ENCODE results near the gene CFAP251.

The CFAP251 gene

DNA sequence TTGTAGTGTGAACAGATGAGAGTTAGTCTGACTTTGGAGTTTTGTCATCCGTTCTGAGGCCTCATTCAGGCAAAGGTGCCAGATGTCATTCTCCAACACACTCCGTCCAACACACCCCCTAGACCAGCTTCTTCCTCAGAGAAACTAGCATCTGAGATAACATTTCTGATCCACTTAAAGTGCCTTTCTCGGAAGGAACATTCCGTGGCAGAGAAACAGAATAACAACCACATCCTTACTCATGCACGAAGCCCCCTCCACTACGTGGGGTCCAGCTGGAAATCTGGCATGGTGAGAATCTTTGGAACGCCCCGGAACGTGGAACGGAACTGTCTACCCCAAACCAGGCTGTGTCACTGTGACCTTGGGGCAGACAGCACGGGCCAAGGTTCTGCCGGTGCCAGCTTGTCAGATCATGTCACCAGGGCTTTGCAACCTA, 86.3 kb downstream of the CFAP251 start:
- Histone ChIP-seq H3K27ac (ENCODE audit: low read length) (no peak overlapping the region), H3K9me3 (ENCODE audit: control insufficient read depth, insufficient read depth, low read length) (no peaks in the 10 kb centered on the region), H3K27me3 (ENCODE audit: control insufficient read depth, insufficient read depth, low read length) (0 out of 2 replicates have a peak, but pooled peaks cover 1% of the 10 kb centered on the region), H3K36me3 (ENCODE audit: control insufficient read depth, insufficient read depth, low read length) (no peaks in the 10 kb centered on the region), H3K4me3 (ENCODE audit: low read length) (no peak overlapping the region), H3K4me1 (ENCODE audit: control insufficient read depth, insufficient read depth, low read length) (no peaks in the 10 kb centered on the region)
- WGBS (ENCODE audit: insufficient coverage, insufficient read length) = no CpG with 5 or more reads among the region's 12 CpGs
- DNase-seq (ENCODE audit: low read depth, low spot score) = no peak

DNA sequence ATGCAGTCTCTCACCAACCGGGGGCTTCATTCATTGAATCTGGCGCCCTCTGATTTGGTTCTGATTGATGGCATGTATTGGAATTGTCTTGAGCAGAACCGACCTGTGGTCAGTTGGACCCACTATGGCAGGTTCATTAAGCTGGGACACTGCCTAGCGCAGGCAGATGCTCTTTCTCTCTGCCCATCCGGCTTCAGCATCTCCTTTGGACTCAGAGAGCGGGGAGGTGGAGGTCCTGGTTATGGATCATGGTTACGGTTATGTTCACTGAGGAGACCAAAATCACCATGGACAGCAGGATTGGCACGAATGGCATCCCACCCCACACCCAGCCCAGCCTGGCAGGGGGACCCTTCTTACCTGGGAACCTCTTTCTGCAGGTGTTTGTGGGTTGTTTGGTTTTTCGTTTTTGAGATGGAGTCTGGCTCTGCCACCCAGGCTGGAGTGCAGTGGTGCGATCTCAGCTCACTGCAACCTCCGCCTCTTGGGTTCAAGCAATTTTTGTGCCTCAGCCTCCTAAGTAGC, 86.9 kb downstream of the CFAP251 start:
- 0 out of 2 replicates have a peak, but pooled peaks cover 1% of the 10 kb centered on the region for H3K27me3 ChIP-seq (ENCODE audit: control insufficient read depth, insufficient read depth, low read length)
- H3K36me3 ChIP-seq (ENCODE audit: control insufficient read depth, insufficient read depth, low read length) = no peaks in the 10 kb centered on the region
- no peaks in the 10 kb centered on the region for H3K9me3 ChIP-seq (ENCODE audit: control insufficient read depth, insufficient read depth, low read length)
- no peak overlapping the region for H3K4me3 ChIP-seq (ENCODE audit: low read length)
- H3K27ac ChIP-seq (ENCODE audit: low read length) = no peak overlapping the region
- WGBS (ENCODE audit: insufficient coverage, insufficient read length) = no CpG with 5 or more reads among the region's 11 CpGs
- no peaks in the 10 kb centered on the region for H3K4me1 ChIP-seq (ENCODE audit: control insufficient read depth, insufficient read depth, low read length)
- no peak for DNase-seq (ENCODE audit: low read depth, low spot score)

DNA sequence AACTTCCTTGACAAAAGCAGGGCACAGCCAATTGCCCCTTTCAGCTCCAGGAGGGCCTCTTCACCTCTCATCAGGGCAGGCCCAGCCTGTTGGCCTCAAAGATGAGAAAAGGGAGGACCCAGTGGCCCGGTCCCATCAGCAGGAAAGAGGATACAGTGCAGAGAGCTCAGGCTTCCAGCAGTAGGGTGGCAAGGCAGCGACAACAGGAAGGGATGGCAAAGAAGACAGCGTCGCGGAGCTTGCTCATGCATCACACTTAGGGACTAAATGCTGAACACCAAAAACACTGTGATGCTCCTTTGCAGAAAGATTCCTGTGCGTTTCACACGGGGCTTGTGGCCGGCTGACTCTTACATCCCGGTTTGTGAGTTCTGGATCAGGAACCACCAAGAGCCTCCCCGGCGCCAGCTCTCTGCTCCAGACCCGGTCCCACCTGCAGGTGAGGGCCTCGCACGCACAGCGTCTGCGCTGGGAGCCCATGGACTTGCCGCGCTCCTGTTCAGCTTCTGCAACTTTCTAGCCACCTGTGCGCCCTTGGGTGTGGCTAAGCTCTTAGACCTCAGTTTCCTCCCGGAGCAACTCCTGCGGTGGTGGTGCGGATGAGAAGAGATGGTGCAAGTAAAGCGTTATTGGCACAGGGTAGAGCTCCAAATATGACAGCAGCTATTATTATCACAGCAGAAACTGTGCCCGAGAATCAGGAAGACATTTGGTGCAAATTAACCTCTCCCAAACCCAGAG, 88.0 kb downstream of the CFAP251 start:
- no peak for DNase-seq (ENCODE audit: low read depth, low spot score)
- no peak overlapping the region for H3K27ac ChIP-seq (ENCODE audit: low read length)
- H3K36me3 ChIP-seq (ENCODE audit: control insufficient read depth, insufficient read depth, low read length) = no peaks in the 10 kb centered on the region
- no peaks in the 10 kb centered on the region for H3K9me3 ChIP-seq (ENCODE audit: control insufficient read depth, insufficient read depth, low read length)
- H3K4me1 ChIP-seq (ENCODE audit: control insufficient read depth, insufficient read depth, low read length) = no peaks in the 10 kb centered on the region
- no CpG with 5 or more reads among the region's 24 CpGs for WGBS (ENCODE audit: insufficient coverage, insufficient read length)
- 0 out of 2 replicates have a peak, but pooled peaks cover 1% of the 10 kb centered on the region for H3K27me3 ChIP-seq (ENCODE audit: control insufficient read depth, insufficient read depth, low read length)
- H3K4me3 ChIP-seq (ENCODE audit: low read length) = no peak overlapping the region

DNA sequence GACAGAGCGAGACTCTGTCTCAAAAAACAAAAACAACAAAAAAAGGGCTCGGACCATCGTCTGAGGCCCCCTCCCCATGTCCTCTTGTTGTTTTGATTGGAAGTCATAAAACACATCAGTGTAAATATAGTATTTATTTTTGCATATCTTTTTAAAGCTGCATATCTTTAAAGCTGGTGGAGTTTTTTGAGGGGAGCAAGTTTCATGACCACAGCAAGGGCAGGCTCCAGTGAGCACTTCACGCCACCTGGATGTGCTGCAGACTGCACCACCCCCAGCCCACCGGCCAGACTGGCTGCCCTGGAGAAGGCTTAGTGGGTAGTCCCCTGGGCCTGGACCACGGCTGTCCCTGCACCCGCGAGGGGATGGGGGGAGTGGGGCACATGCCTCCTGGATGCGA, 91.3 kb downstream of the CFAP251 start:
- no peaks in the 10 kb centered on the region for H3K4me1 ChIP-seq (ENCODE audit: control insufficient read depth, insufficient read depth, low read length)
- H3K36me3 ChIP-seq (ENCODE audit: control insufficient read depth, insufficient read depth, low read length) = no peaks in the 10 kb centered on the region
- no CpG with 5 or more reads among the region's 9 CpGs for WGBS (ENCODE audit: insufficient coverage, insufficient read length)
- no peak overlapping the region for H3K4me3 ChIP-seq (ENCODE audit: low read length)
- no peak overlapping the region for H3K27ac ChIP-seq (ENCODE audit: low read length)
- H3K9me3 ChIP-seq (ENCODE audit: control insufficient read depth, insufficient read depth, low read length) = no peaks in the 10 kb centered on the region
- H3K27me3 ChIP-seq (ENCODE audit: control insufficient read depth, insufficient read depth, low read length) = 0 out of 2 replicates have a peak, but pooled peaks cover 1% of the 10 kb centered on the region
- no peak for DNase-seq (ENCODE audit: low read depth, low spot score)

DNA sequence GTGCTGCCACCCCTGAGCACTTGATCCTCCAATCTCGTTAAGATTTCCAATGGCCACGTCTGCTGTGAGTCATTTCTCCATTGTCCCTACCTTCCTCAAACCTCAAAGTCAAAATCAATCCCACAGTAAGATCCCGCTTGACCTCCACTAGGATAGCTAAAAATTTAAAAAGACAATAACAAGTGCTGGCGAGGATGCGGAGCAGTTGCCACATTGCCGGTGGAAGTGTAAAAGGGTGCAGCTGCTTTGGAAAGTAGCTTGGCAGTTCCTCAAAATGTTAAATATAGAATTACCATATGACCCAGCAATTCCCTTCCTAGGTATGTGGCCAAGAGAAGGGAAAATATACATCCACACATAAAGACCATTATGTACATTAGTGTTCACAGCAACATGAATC, 93.8 kb downstream of the CFAP251 start:
- DNase-seq (ENCODE audit: low read depth, low spot score) = no peak
- Histone ChIP-seq H3K36me3 (ENCODE audit: control insufficient read depth, insufficient read depth, low read length) (no peaks in the 10 kb centered on the region), H3K27me3 (ENCODE audit: control insufficient read depth, insufficient read depth, low read length) (0 out of 2 replicates have a peak, but pooled peaks cover 1% of the 10 kb centered on the region), H3K9me3 (ENCODE audit: control insufficient read depth, insufficient read depth, low read length) (no peaks in the 10 kb centered on the region), H3K4me1 (ENCODE audit: control insufficient read depth, insufficient read depth, low read length) (no peaks in the 10 kb centered on the region), H3K27ac (ENCODE audit: low read length) (no peak overlapping the region), H3K4me3 (ENCODE audit: low read length) (no peak overlapping the region)
- no CpG with 5 or more reads among the region's 6 CpGs for WGBS (ENCODE audit: insufficient coverage, insufficient read length)

DNA sequence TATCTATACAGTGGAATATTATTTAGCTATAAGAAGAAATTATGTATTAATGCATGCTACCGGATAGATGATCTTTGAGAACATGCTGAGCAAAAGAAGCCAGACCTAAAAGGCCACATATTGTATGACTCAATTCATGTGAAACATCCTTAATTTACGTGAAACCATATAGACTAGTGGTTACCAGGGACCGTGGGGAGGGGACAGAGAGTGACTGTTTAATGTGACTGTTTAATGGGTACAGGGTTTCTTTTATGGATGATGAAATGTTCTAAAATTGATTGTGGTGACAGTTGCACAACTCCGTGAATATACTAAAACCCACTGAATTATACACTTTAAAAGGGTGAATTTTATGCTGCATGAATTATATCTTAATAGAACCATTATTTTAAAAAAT, 94.7 kb downstream of the CFAP251 start:
- no peaks in the 10 kb centered on the region for H3K36me3 ChIP-seq (ENCODE audit: control insufficient read depth, insufficient read depth, low read length)
- no peak for DNase-seq (ENCODE audit: low read depth, low spot score)
- no CpG with 5 or more reads among the region's 4 CpGs for WGBS (ENCODE audit: insufficient coverage, insufficient read length)
- H3K4me1 ChIP-seq (ENCODE audit: control insufficient read depth, insufficient read depth, low read length) = no peaks in the 10 kb centered on the region
- 0 out of 2 replicates have a peak, but pooled peaks cover 1% of the 10 kb centered on the region for H3K27me3 ChIP-seq (ENCODE audit: control insufficient read depth, insufficient read depth, low read length)
- no peaks in the 10 kb centered on the region for H3K9me3 ChIP-seq (ENCODE audit: control insufficient read depth, insufficient read depth, low read length)
- H3K4me3 ChIP-seq (ENCODE audit: low read length) = no peak overlapping the region
- no peak overlapping the region for H3K27ac ChIP-seq (ENCODE audit: low read length)

DNA sequence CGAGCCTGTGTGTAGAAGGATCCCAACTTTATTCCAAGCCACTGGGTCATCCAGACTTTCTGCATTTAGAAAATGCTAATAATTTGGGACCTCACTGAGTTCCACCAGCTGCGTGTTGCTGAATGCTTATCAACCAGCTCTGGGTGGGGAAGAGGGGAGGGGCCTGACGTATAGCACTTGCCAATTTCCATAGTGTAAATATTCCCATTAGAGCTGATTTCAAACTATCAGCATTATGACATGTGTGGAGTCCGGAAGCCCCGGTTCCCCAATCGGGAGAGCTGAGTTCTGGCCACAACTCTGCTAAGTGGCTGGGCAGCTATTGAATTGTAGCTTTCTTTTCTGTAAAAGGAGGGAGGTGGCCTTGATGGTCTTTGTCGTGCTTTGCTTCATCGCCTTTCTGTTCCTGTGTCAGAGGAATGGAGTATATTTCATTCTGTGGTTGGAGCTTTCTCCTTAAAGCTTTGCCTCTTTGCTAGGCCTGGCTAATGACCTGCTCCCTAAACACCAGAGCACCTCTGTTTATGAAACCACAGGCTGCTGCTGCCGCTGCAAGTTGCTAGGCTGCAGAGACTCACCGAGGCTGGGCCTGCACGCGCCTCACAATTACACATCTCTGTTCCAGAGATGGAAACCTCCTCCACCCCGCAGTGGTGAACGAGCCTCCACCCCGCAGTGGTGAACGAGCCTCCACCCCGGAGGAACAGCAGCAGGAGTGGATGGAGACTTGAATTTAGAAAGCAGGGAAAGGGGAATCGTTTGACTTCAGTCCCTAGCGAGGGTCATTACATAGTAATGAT, 95.6 kb downstream of the CFAP251 start:
- Histone ChIP-seq H3K27me3 (ENCODE audit: control insufficient read depth, insufficient read depth, low read length) (0 out of 2 replicates have a peak, but pooled peaks cover 1% of the 10 kb centered on the region), H3K27ac (ENCODE audit: low read length) (no peak overlapping the region), H3K36me3 (ENCODE audit: control insufficient read depth, insufficient read depth, low read length) (no peaks in the 10 kb centered on the region), H3K4me3 (ENCODE audit: low read length) (no peak overlapping the region), H3K4me1 (ENCODE audit: control insufficient read depth, insufficient read depth, low read length) (no peaks in the 10 kb centered on the region), H3K9me3 (ENCODE audit: control insufficient read depth, insufficient read depth, low read length) (no peaks in the 10 kb centered on the region)
- no peak for DNase-seq (ENCODE audit: low read depth, low spot score)
- WGBS (ENCODE audit: insufficient coverage, insufficient read length) = no CpG with 5 or more reads among the region's 19 CpGs

DNA sequence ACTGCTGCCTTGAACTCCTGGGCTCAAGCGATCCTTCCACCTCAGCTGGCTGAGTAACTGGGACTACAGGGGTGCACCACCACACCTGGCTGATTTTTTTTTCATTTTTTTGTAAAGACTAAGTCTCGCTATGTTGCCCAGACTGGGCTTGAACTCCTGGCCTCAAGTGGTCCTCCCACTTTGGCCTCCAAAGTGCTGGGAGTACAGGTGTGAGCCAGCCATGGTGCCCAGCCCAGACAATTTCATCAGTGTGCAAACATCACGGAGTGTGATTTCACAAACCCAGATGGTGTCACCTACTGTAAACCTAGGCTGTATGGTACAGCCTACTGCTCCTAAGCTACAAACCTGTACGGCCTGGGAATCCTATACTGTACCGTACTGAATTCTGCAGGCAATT, 96.4 kb downstream of the CFAP251 start:
- Histone ChIP-seq H3K4me1 (ENCODE audit: control insufficient read depth, insufficient read depth, low read length) (no peaks in the 10 kb centered on the region), H3K4me3 (ENCODE audit: low read length) (no peak overlapping the region), H3K9me3 (ENCODE audit: control insufficient read depth, insufficient read depth, low read length) (no peaks in the 10 kb centered on the region), H3K27me3 (ENCODE audit: control insufficient read depth, insufficient read depth, low read length) (no peaks in the 10 kb centered on the region), H3K27ac (ENCODE audit: low read length) (no peak overlapping the region), H3K36me3 (ENCODE audit: control insufficient read depth, insufficient read depth, low read length) (no peaks in the 10 kb centered on the region)
- no CpG with 5 or more reads among the region's 5 CpGs for WGBS (ENCODE audit: insufficient coverage, insufficient read length)
- DNase-seq (ENCODE audit: low read depth, low spot score) = no peak

DNA sequence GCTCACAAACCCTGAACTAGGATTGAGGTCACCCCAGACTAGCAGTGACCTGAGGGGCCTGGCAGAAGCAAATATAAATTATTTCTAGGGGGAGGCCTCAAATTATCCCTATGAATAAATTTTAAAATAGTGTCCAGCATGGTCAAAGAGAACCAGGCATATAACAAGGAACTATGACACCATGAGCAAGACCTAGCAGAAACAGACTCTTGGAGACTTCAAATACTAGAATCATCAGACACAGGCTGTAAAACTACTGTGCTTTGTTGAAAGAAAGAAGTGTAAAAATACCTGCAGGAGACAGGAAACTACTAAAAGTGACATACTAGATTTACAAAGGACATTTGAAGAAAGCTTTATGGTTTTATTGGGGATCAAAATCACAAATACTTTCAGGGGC, 100.1 kb downstream of the CFAP251 start:
- no peak overlapping the region for H3K4me3 ChIP-seq (ENCODE audit: low read length)
- H3K27ac ChIP-seq (ENCODE audit: low read length) = no peak overlapping the region
- H3K9me3 ChIP-seq (ENCODE audit: control insufficient read depth, insufficient read depth, low read length) = no peaks in the 10 kb centered on the region
- peaks cover 10% of the 10 kb centered on the region; the same call in 1 of the 2 replicates for H3K27me3 ChIP-seq (ENCODE audit: control insufficient read depth, insufficient read depth, low read length)
- no peaks in the 10 kb centered on the region for H3K36me3 ChIP-seq (ENCODE audit: control insufficient read depth, insufficient read depth, low read length)
- H3K4me1 ChIP-seq (ENCODE audit: control insufficient read depth, insufficient read depth, low read length) = 0 out of 2 replicates have a peak, but pooled peaks cover 3% of the 10 kb centered on the region
- DNase-seq (ENCODE audit: low read depth, low spot score) = no peak

DNA sequence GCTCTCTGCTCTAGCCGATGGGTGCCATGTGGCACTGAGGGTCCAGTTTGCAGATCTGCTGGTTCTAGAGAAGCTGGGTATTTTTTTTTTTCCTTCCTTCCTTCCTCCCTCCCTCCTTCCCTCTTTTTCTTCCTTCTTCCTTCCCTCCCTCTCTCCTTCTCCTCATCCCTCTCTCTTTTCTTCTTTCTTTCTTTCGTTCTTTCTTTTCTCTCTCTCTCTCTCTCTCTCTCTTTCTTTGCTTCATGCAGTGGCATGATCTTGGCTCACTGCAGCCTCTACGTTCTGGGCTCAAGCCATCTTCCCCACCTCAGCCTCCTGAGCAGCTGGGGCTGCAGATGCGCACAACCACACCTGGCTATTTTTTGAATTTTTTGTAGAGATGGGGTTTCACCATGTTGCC, 100.5 kb downstream of the CFAP251 start:
- no peak overlapping the region for H3K27ac ChIP-seq (ENCODE audit: low read length)
- no peaks in the 10 kb centered on the region for H3K9me3 ChIP-seq (ENCODE audit: control insufficient read depth, insufficient read depth, low read length)
- H3K4me1 ChIP-seq (ENCODE audit: control insufficient read depth, insufficient read depth, low read length) = 0 out of 2 replicates have a peak, but pooled peaks cover 3% of the 10 kb centered on the region
- no peak for DNase-seq (ENCODE audit: low read depth, low spot score)
- WGBS (ENCODE audit: insufficient coverage, insufficient read length) = no CpG with 5 or more reads among the region's 4 CpGs
- peaks cover 10% of the 10 kb centered on the region; the same call in 1 of the 2 replicates for H3K27me3 ChIP-seq (ENCODE audit: control insufficient read depth, insufficient read depth, low read length)
- no peak overlapping the region for H3K4me3 ChIP-seq (ENCODE audit: low read length)
- H3K36me3 ChIP-seq (ENCODE audit: control insufficient read depth, insufficient read depth, low read length) = no peaks in the 10 kb centered on the region
